ENCODE results near the gene ENTPD8.

The ENTPD8 gene

DNA sequence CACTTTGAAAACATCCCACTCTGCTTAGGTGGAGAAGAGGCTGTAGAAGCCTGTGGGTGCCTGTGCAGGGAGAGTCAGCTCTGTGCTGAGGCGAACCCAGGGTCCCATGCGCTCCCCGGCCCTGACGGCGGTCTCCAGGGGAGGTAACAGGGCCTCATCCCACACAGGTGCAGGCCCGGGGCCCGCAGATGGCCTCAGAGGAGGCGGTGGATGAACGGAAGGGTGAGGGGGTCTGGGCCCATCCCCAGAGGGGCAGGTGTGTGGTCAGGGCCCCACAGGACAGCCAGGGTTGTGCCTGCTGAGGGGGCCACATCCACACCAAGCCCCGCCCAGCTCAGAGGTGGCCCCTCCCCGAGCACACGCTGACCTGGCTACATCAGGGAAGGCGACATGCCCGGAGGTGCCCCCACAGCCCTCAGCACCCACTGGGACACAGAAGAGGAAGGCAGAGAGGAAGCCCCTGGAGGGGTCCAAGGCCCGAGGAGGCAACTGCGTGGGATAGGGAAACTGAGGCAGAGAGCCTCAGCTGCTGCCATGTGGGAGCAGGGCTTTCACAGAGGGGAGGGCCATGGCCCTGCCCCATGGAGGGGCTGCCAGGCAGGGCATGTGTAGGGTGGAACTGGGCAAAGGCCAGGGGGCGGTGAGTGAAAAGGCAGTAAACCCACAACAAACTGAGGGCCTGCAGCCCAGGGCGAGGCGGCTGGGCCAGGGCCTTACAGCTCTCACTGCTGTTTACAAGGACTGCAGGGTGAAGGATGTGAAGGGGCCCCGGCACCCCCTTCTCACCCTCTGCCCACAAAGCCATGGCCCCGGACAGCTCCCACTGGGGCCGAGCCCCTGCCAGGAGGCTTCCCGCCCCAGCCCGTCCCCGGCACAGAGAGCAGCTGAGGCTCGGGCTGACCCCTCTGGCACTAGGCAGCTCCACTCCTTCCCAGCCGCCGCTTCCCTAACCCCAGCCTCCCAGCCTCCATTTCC is 47.7 kb downstream of the ENTPD8 start:
- FAIRE-seq = no peak
- no peak for DNase-seq (ENCODE audit: insufficient read length, low spot score)
- no peak for TF ChIP-seq CTCF (IDR thresholded peaks at IDR 0.05; ENCODE audit: insufficient read depth, missing control alignments)

GRCh38 chr9:137392232-137393007 is 48.7 kb downstream of the ENTPD8 start:
- TF ChIP-seq CTCF (IDR thresholded peaks at IDR 0.05; ENCODE audit: insufficient read depth, missing control alignments) = no peak
- no peak for FAIRE-seq
- DNase-seq (ENCODE audit: insufficient read length, low spot score) = no peak

GRCh38 chr9:137391411-137391754 is 49.8 kb downstream of the ENTPD8 start:
- FAIRE-seq = no peak

GRCh38 chr9:137390553-137391410 is 50.4 kb downstream of the ENTPD8 start:
- DNase-seq (ENCODE audit: insufficient read length, low spot score) (no peak), FAIRE-seq (no peak)
- TF ChIP-seq CTCF (IDR thresholded peaks at IDR 0.05; ENCODE audit: insufficient read depth, missing control alignments) = no peak

More at GRCh38 chr9:137391411-137391754, 49.8 kb downstream of the ENTPD8 start:
- no peak for DNase-seq (ENCODE audit: insufficient read length, low spot score)
- TF ChIP-seq CTCF (IDR thresholded peaks at IDR 0.05; ENCODE audit: insufficient read depth, missing control alignments) = no peak

DNA sequence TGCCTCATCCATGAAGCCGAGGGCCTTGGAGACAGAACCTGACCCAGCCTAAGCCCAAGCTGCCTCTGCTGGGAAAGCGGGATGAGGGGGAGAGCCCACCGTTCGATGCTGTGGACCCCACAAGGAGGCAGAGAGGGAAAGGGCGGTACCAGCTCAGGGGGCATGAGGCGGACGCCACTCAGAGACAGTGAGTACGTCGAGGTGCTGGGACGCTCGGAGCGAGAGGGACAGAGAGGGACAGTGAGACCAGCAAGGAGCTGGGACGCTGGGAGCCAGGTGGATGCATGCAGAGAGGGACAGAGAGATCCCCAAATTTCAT is 51.8 kb downstream of the ENTPD8 start:
- FAIRE-seq (no peak), DNase-seq (ENCODE audit: insufficient read length, low spot score) (no peak)
- TF ChIP-seq CTCF (IDR thresholded peaks at IDR 0.05; ENCODE audit: insufficient read depth, missing control alignments) = no peak

DNA sequence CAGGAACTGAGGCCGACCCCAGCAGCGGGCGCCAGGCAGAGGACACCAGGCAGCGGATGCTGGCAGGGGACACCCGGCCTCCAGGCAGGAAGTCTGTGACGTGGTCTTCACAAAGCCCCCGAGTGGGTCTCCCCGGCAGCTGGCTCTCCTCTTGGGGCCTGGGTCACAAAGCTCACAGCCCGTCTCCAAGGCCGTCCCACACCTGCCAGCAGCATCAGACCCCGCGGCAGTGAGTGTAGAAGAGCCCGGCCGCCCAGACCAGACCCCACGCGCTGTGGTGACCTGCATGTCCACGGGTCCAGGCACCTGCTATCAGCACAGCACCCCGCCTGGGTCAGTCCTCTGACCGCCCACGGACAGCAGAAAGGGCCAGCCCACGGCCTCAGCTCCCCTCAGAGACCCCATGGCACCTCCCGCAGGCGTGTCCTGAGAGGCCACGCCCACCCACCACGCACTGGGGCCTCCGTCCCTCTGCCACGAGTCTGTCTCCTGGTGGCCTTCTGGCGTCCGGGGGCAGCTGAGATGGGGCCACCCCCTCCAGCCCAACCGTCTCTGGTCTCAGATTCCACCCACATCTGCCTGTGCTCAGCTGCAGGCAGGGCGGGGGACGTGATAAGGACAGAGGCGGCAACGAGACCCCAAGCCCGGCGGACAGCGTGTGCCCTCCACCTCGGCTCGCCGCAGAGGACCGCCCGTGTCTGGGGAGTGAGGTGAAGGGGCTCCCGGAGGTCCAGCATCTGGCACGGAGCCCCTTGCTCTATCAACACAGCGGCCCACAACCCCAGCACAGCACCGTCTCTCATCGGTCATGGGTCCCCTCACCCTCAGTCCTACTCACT is 52.3 kb downstream of the ENTPD8 start:
- DNase-seq (ENCODE audit: insufficient read length, low spot score) = no peak
- TF ChIP-seq CTCF (IDR thresholded peaks at IDR 0.05; ENCODE audit: insufficient read depth, missing control alignments) = no peak
- no peak for FAIRE-seq

Data from D721Med (cell line).